Measurements from ENCODE around the gene PPFIA1. TPM values are rescaled to one million over a fixed set of nuclear protein-coding genes. Genes with fewer than 3 reads are reported as not detected.
A peak's percentile ranks its signal among the peaks of the same experiment; 100 is the strongest.
"Not testable (repeated sequence)": the region's sequence is repeated elsewhere in the genome, so short reads cannot be mapped to it uniquely, and the experiment has no call there.

The PPFIA1 gene
- total RNA-seq, 2 donors from 2014 or later = 45.6 to 49.4 TPM

DNA sequence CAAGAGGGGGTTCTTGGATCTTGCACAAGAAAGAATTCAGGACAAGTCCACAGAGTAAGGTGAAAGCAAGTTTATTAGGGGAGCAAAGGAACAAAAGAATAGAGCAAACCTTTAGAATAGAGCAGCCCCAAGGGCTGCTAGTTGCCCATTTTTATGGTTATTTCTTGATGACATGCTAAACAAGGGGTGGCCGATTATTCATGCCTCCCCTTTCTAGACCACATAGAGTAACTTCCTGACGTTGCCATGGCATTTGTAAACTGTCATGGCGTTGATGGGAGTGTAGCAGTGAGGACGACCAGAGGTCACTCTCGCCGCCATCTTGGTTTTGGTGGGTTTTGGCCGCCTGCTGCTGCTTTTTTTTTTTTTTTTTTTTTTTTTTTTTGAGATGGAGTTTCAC, 120.4 kb downstream of the PPFIA1 start:
- not testable (repeated sequence) for H3K36me3 Mint-ChIP-seq (ENCODE audit: low read depth); H3K4me3 Mint-ChIP-seq; H3K27ac Mint-ChIP-seq; H3K4me1 Mint-ChIP-seq; DNase-seq; ATAC-seq; H3K9me3 ChIP-seq (ENCODE audit: control insufficient read depth, low read length, poor library complexity, severe bottlenecking)
- H3K27me3 Mint-ChIP-seq = peaks cover 24% of the 10 kb centered on the region

GRCh38 chr11:70394211-70394950, 123.9 kb downstream of the PPFIA1 start:
- DNase-seq (no peak), ATAC-seq (no peak)
- Mint-ChIP-seq H3K27ac (no peak overlapping the region), H3K27me3 (peaks cover 36% of the 10 kb centered on the region), H3K4me3 (no peak overlapping the region), H3K4me1 (peaks cover 10% of the 10 kb centered on the region), H3K36me3 (ENCODE audit: low read depth) (peaks cover 3% of the 10 kb centered on the region)
- H3K9me3 ChIP-seq (ENCODE audit: control insufficient read depth, low read length, poor library complexity, severe bottlenecking) = no peaks in the 10 kb centered on the region

- ATAC-seq = peak; percentile 10
- Mint-ChIP-seq H3K27ac (no peak overlapping the region), H3K4me1 (peaks cover 10% of the 10 kb centered on the region), H3K4me3 (peak overlapping the region; percentile 91), H3K27me3 (peaks cover 50% of the 10 kb centered on the region), H3K36me3 (ENCODE audit: low read depth) (peaks cover 3% of the 10 kb centered on the region)
- no peaks in the 10 kb centered on the region for H3K9me3 ChIP-seq (ENCODE audit: control insufficient read depth, low read length, poor library complexity, severe bottlenecking)
- no peak for DNase-seq
These were observed 127.0 kb downstream of the PPFIA1 start for GRCh38 chr11:70397336-70397982.

GRCh38 chr11:70397983-70398833, 127.7 kb downstream of the PPFIA1 start, which contains the start of gene CTTN:
Gene CTTN (plus strand): TSS chr11:70398529. CDS start chr11:70407298, 8,769 bp downstream.
- H3K27ac Mint-ChIP-seq = no peak within 1 kb of the TSS
- peaks cover 49% of the 10 kb centered on the region for H3K27me3 Mint-ChIP-seq

GRCh38 chr11:70398834-70399680, 128.6 kb downstream of the PPFIA1 start:
- H3K9me3 ChIP-seq (ENCODE audit: control insufficient read depth, low read length, poor library complexity, severe bottlenecking) = no peaks in the 10 kb centered on the region
- H3K4me1 Mint-ChIP-seq = peaks cover 10% of the 10 kb centered on the region
- ATAC-seq (no peak), DNase-seq (no peak)
- no peak overlapping the region for H3K27ac Mint-ChIP-seq
- H3K27me3 Mint-ChIP-seq = peaks cover 41% of the 10 kb centered on the region
- peaks cover 3% of the 10 kb centered on the region for H3K36me3 Mint-ChIP-seq (ENCODE audit: low read depth)
- peak overlapping the region; percentile 91 for H3K4me3 Mint-ChIP-seq

More at GRCh38 chr11:70397983-70398833, 127.7 kb downstream of the PPFIA1 start, which contains the start of gene CTTN:
- Mint-ChIP-seq H3K4me1 (peaks cover 10% of the 10 kb centered on the region), H3K4me3 (peak within 1 kb of the TSS; percentile 91), H3K36me3 (ENCODE audit: low read depth) (peaks cover 3% of the 10 kb centered on the region)
- no peaks in the 10 kb centered on the region for H3K9me3 ChIP-seq (ENCODE audit: control insufficient read depth, low read length, poor library complexity, severe bottlenecking)
- ATAC-seq (peak; percentile 70), DNase-seq (peak; percentile 14 to 50 (median 45))

GRCh38 chr11:70399681-70400112, 129.2 kb downstream of the PPFIA1 start:
- DNase-seq (no peak), ATAC-seq (no peak)
- Mint-ChIP-seq H3K36me3 (ENCODE audit: low read depth) (peaks cover 3% of the 10 kb centered on the region), H3K4me1 (peaks cover 10% of the 10 kb centered on the region), H3K27ac (no peak overlapping the region), H3K4me3 (peak overlapping the region; percentile 91), H3K27me3 (peaks cover 38% of the 10 kb centered on the region)
- H3K9me3 ChIP-seq (ENCODE audit: control insufficient read depth, low read length, poor library complexity, severe bottlenecking) = no peaks in the 10 kb centered on the region

GRCh38 chr11:70400643-70401042, 130.2 kb downstream of the PPFIA1 start:
- DNase-seq (no peak), ATAC-seq (no peak)
- Mint-ChIP-seq H3K27ac (no peak overlapping the region), H3K4me1 (peaks cover 10% of the 10 kb centered on the region), H3K27me3 (peaks cover 29% of the 10 kb centered on the region), H3K4me3 (peak overlapping the region; percentile 31), H3K36me3 (ENCODE audit: low read depth) (peaks cover 3% of the 10 kb centered on the region)
- no peaks in the 10 kb centered on the region for H3K9me3 ChIP-seq (ENCODE audit: control insufficient read depth, low read length, poor library complexity, severe bottlenecking)

GRCh38 chr11:70402016-70402415, 131.5 kb downstream of the PPFIA1 start:
- no peak overlapping the region for H3K4me3 Mint-ChIP-seq
- DNase-seq = no peak

GRCh38 chr11:70402685-70403084, 132.2 kb downstream of the PPFIA1 start:
- peaks cover 4% of the 10 kb centered on the region for H3K4me1 Mint-ChIP-seq
- DNase-seq (no peak), ATAC-seq (no peak)
- no peaks in the 10 kb centered on the region for H3K9me3 ChIP-seq (ENCODE audit: control insufficient read depth, low read length, poor library complexity, severe bottlenecking)
- H3K4me3 Mint-ChIP-seq = no peak overlapping the region
- peaks cover 19% of the 10 kb centered on the region for H3K27me3 Mint-ChIP-seq
- peaks cover 3% of the 10 kb centered on the region for H3K36me3 Mint-ChIP-seq (ENCODE audit: low read depth)
- H3K27ac Mint-ChIP-seq = no peak overlapping the region

More at GRCh38 chr11:70402016-70402415, 131.5 kb downstream of the PPFIA1 start:
- no peak overlapping the region for H3K27ac Mint-ChIP-seq
- H3K36me3 Mint-ChIP-seq (ENCODE audit: low read depth) = peaks cover 3% of the 10 kb centered on the region
- H3K4me1 Mint-ChIP-seq = peaks cover 10% of the 10 kb centered on the region
- peaks cover 26% of the 10 kb centered on the region for H3K27me3 Mint-ChIP-seq
- no peak for ATAC-seq
- H3K9me3 ChIP-seq (ENCODE audit: control insufficient read depth, low read length, poor library complexity, severe bottlenecking) = no peaks in the 10 kb centered on the region

- no peaks in the 10 kb centered on the region for H3K4me1 Mint-ChIP-seq
- no peaks in the 10 kb centered on the region for H3K9me3 ChIP-seq (ENCODE audit: control insufficient read depth, low read length, poor library complexity, severe bottlenecking)
- no peak overlapping the region for H3K4me3 Mint-ChIP-seq
- peaks cover 19% of the 10 kb centered on the region for H3K27me3 Mint-ChIP-seq
- ATAC-seq (no peak), DNase-seq (no peak)
- H3K27ac Mint-ChIP-seq = no peak overlapping the region
- no peaks in the 10 kb centered on the region for H3K36me3 Mint-ChIP-seq (ENCODE audit: low read depth)
These were observed 133.8 kb downstream of the PPFIA1 start for GRCh38 chr11:70404244-70404643.

GRCh38 chr11:70405679-70406395, 135.3 kb downstream of the PPFIA1 start:
- no peaks in the 10 kb centered on the region for H3K36me3 Mint-ChIP-seq (ENCODE audit: low read depth)
- ATAC-seq = no peak
- no peak for DNase-seq
- no peak overlapping the region for H3K4me3 Mint-ChIP-seq
- H3K27ac Mint-ChIP-seq = no peak overlapping the region
- no peaks in the 10 kb centered on the region for H3K4me1 Mint-ChIP-seq
- peaks cover 18% of the 10 kb centered on the region for H3K27me3 Mint-ChIP-seq
- no peaks in the 10 kb centered on the region for H3K9me3 ChIP-seq (ENCODE audit: control insufficient read depth, low read length, poor library complexity, severe bottlenecking)

- Mint-ChIP-seq H3K4me3 (no peak overlapping the region), H3K36me3 (ENCODE audit: low read depth) (no peaks in the 10 kb centered on the region), H3K4me1 (no peaks in the 10 kb centered on the region), H3K27ac (no peak overlapping the region), H3K27me3 (peaks cover 27% of the 10 kb centered on the region)
- ATAC-seq = no peak
- no peak for DNase-seq
- H3K9me3 ChIP-seq (ENCODE audit: control insufficient read depth, low read length, poor library complexity, severe bottlenecking) = no peaks in the 10 kb centered on the region
These were observed 136.6 kb downstream of the PPFIA1 start for GRCh38 chr11:70407121-70407520.
